Endothelial cell (in vitro differentiated cells): ENCODE measurements around the gene DNMT3B. TPM values are rescaled to one million over a fixed set of nuclear protein-coding genes. Genes with fewer than 3 reads are reported as not detected.
"Not testable (repeated sequence)": the region's sequence is repeated elsewhere in the genome, so short reads cannot be mapped to it uniquely, and the experiment has no call there.

ENCODE experiments used
- DNase-seq: peaks from one replicate; pipeline ENCODE4 v3.0.0; 2021; ENCODE audit warnings: low spot score
- H3K27ac Mint-ChIP-seq: one replicate; pipeline ENCODE4 v1.8.0; 2021; ENCODE audit warnings: mixed read lengths, inconsistent platforms; ENCODE audit not compliant: unreplicated experiment
- H3K27me3 Mint-ChIP-seq: one replicate; pipeline ENCODE4 v1.8.0; 2021; ENCODE audit warnings: mild to moderate bottlenecking, moderate library complexity, mixed read lengths, inconsistent platforms; ENCODE audit not compliant: unreplicated experiment
- H3K36me3 Mint-ChIP-seq: one replicate; pipeline ENCODE4 v1.8.0; 2021; ENCODE audit warnings: mild to moderate bottlenecking, low read depth, mixed read lengths, inconsistent platforms; ENCODE audit not compliant: unreplicated experiment
- H3K4me1 Mint-ChIP-seq: one replicate; pipeline ENCODE4 v1.8.0; 2021; ENCODE audit warnings: mild to moderate bottlenecking, mixed read lengths, inconsistent platforms; ENCODE audit not compliant: unreplicated experiment
- H3K4me3 Mint-ChIP-seq: one replicate; pipeline ENCODE4 v1.8.0; 2021; ENCODE audit warnings: mild to moderate bottlenecking, mixed read lengths, inconsistent platforms; ENCODE audit not compliant: unreplicated experiment
- H3K9me3 Mint-ChIP-seq: one replicate; pipeline ENCODE4 v1.8.0; 2021; ENCODE audit warnings: mixed read lengths, inconsistent platforms; ENCODE audit not compliant: unreplicated experiment
- CTCF ChIP-seq: fragments of 200-600 bp; sonication (generic); IDR thresholded peaks from one replicate; pipeline ENCODE4 v1.5.0; 2021; ENCODE audit warnings: antibody characterized with exemption; ENCODE audit not compliant: unreplicated experiment
- total RNA-seq: library from RNA; stranded (reverse); fragmentation: NEBNext Ultra II Directional; extraction: Animal tissue kit (Norgen Biotek cat#: 25700); gene quantifications from one replicate; pipeline ENCODE4 v1.2.1, GENCODE V29; 2021; ENCODE audit not compliant: unreplicated experiment

DNMT3B gene
- total RNA-seq, 1 donor from 2014 or later = 77.9 TPM

GRCh38 chr20:32764005-32764960, 2.1 kb downstream of the DNMT3B start:
- no peaks in the 10 kb centered on the region for H3K9me3 Mint-ChIP-seq
- H3K36me3 Mint-ChIP-seq = peaks cover 6% of the 10 kb centered on the region
- peak overlapping the region; percentile 87 for H3K27ac Mint-ChIP-seq
- peaks cover 10% of the 10 kb centered on the region for H3K27me3 Mint-ChIP-seq
- H3K4me1 Mint-ChIP-seq = peaks cover 26% of the 10 kb centered on the region
- peak; percentile 28 for DNase-seq
- no peak for TF ChIP-seq CTCF
- peak overlapping the region; percentile 92 for H3K4me3 Mint-ChIP-seq

GRCh38 chr20:32765230-32765875, 3.2 kb downstream of the DNMT3B start:
- DNase-seq, H3K27ac Mint-ChIP-seq, H3K9me3 Mint-ChIP-seq, H3K36me3 Mint-ChIP-seq, H3K4me3 Mint-ChIP-seq: not testable (repeated sequence)
- peaks cover 10% of the 10 kb centered on the region for H3K27me3 Mint-ChIP-seq
- H3K4me1 Mint-ChIP-seq = peaks cover 26% of the 10 kb centered on the region

DNA sequence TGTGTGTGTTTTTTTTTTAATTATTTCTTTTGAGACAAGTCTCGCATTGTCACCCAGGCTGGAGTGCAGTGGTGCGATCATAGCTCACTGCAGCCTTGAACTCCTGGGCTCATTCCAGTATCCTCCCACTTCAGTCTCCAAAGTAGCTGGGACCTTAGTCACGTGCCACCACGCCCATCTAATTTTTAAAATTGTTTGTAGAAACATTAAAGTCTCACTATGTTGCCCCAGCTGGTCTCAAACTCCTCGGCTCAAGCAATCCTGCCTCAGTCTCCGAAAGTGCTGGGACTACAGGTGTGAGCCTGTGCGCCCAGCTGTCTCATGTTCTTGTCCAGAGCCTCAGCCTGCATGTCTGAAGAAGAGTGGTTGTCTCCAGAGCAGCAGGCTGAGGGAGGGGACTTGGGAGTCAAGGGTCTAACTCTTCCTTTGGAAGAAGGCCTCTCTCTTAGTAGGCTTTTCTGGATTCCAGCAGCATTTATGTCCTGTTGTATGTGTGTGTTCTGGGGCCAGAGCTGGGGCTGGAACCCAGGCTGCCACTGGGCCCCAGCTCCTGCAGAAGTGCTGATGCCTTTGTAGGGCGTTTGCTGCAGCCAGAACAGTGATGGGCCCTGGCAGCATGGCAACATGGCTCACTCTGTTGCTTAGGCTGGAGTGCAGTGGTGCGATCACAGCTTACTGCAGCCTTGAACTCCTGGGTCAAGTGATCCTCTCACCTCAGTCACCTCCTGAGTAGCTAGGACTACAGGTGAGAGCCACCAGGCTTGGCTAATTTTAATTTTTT, 5.4 kb downstream of the DNMT3B start:
- no peak for DNase-seq
- Mint-ChIP-seq H3K27ac (no peak overlapping the region), H3K36me3 (no peaks in the 10 kb centered on the region), H3K4me3 (no peak overlapping the region), H3K4me1 (peaks cover 20% of the 10 kb centered on the region), H3K27me3 (peaks cover 6% of the 10 kb centered on the region), H3K9me3 (no peaks in the 10 kb centered on the region)
- TF ChIP-seq CTCF = no peak

DNA sequence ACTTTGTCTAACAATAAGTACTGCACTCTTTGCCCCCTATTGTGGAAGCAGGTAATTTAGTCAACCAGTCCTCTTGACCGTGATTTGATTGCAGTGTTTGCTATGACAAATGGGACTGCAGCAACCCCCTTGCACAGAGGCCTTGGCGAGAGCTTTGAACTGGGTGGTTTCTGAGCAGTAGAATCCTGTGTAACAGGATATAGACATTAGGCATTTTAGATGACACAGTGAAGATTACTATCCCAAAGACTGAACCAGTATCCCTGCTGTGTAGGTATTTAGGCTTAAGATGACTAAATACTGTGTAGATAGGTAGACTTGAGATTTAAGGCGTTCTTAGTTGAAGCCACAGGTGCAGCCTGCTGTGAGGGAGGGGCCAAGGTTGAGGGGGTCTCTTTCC, 9.9 kb downstream of the DNMT3B start:
- Mint-ChIP-seq H3K4me3 (no peak overlapping the region), H3K9me3 (no peaks in the 10 kb centered on the region), H3K36me3 (no peaks in the 10 kb centered on the region), H3K27ac (no peak overlapping the region), H3K27me3 (no peaks in the 10 kb centered on the region), H3K4me1 (peaks cover 15% of the 10 kb centered on the region)
- TF ChIP-seq CTCF = no peak
- no peak for DNase-seq

GRCh38 chr20:32773223-32773622, 11.0 kb downstream of the DNMT3B start:
- Mint-ChIP-seq H3K27me3 (no peaks in the 10 kb centered on the region), H3K9me3 (no peaks in the 10 kb centered on the region), H3K36me3 (no peaks in the 10 kb centered on the region), H3K4me1 (peaks cover 15% of the 10 kb centered on the region), H3K4me3 (no peak overlapping the region), H3K27ac (peak overlapping the region; percentile 36)
- no peak for TF ChIP-seq CTCF
- no peak for DNase-seq
